H1 (cell line): ENCODE data around the gene ACKR3.

Experiments
- CBX5 ChIP-seq: fragments of 300-800, 300-1000 bp; sonication (generic); IDR thresholded peaks from 2 replicates; pipeline ENCODE4 v1.7.1; 2016; ENCODE audit warnings: antibody characterized with exemption, low read length, low read depth
- E2F6 ChIP-seq: IDR thresholded peaks from 2 replicates; pipeline ENCODE4 v1.6.1; 2012; ENCODE audit warnings: inconsistent platforms
- EGR1 ChIP-seq: IDR thresholded peaks from 2 replicates; pipeline ENCODE4 v1.6.1; 2011; ENCODE audit warnings: low read depth, low read length, borderline replicate concordance
- EZH2 ChIP-seq: fragments of 200-600 bp; sonication (generic); IDR thresholded peaks from 2 replicates; pipeline ENCODE4 v1.7.1; 2012; ENCODE audit warnings: low read depth, mild to moderate bottlenecking, moderate library complexity, low read length, inconsistent platforms; ENCODE audit not compliant: severe bottlenecking
- HDAC2 ChIP-seq, 2 experiments: fragments of 300-600 bp in 1 of 2; sonication (generic) in 1 of 2; IDR thresholded peaks; 2 replicates each; pipeline ENCODE4 v1.6.1; 2011 to 2012; ENCODE audit warnings: low read depth in 2 of 2, low read length in 2 of 2, mild to moderate bottlenecking in 2 of 2, moderate library complexity in 2 of 2, borderline replicate concordance in 1 of 2, inconsistent platforms in 1 of 2
- JUND ChIP-seq: IDR thresholded peaks from 2 replicates; pipeline ENCODE4 v1.6.1; 2011; ENCODE audit warnings: mild to moderate bottlenecking, improper control_type of control experiment, low read length
- KDM1A ChIP-seq: fragments of 200-600, 300-600 bp; sonication (generic); IDR thresholded peaks from 2 replicates; pipeline ENCODE4 v1.7.1; 2016; ENCODE audit warnings: mild to moderate bottlenecking, low read length, borderline replicate concordance
- POLR2A ChIP-seq, 2 experiments: IDR thresholded peaks; 1 replicate in 1 of 2; 2 replicates in 1 of 2; pipeline ENCODE4 v1.6.1; 2011; ENCODE audit warnings: low read depth in 2 of 2, low read length in 2 of 2, mild to moderate bottlenecking in 2 of 2; ENCODE audit errors: control extremely low read depth in 1 of 2
- YY1 ChIP-seq: IDR thresholded peaks from 2 replicates; pipeline ENCODE4 v1.6.1; 2011; ENCODE audit warnings: low read depth, mild to moderate bottlenecking, low read length
- TF ChIP-seq, protein P1 (sequence below), 3 experiments: IDR thresholded peaks; 1 replicate in 2 of 3; 2 replicates in 1 of 3; pipeline versions ENCODE4 v1.5.1 to v1.6.1; 2011; ENCODE audit warnings: low read length in 3 of 3, mild to moderate bottlenecking in 3 of 3, inconsistent platforms in 2 of 3, low read depth in 1 of 3, moderate library complexity in 1 of 3; ENCODE audit not compliant: insufficient read depth in 1 of 3; ENCODE audit errors: control extremely low read depth in 1 of 3
- TF ChIP-seq, protein P2 (sequence below): IDR thresholded peaks from 2 replicates; pipeline ENCODE4 v1.6.1; 2012; ENCODE audit warnings: low read length, inconsistent platforms

DNA sequence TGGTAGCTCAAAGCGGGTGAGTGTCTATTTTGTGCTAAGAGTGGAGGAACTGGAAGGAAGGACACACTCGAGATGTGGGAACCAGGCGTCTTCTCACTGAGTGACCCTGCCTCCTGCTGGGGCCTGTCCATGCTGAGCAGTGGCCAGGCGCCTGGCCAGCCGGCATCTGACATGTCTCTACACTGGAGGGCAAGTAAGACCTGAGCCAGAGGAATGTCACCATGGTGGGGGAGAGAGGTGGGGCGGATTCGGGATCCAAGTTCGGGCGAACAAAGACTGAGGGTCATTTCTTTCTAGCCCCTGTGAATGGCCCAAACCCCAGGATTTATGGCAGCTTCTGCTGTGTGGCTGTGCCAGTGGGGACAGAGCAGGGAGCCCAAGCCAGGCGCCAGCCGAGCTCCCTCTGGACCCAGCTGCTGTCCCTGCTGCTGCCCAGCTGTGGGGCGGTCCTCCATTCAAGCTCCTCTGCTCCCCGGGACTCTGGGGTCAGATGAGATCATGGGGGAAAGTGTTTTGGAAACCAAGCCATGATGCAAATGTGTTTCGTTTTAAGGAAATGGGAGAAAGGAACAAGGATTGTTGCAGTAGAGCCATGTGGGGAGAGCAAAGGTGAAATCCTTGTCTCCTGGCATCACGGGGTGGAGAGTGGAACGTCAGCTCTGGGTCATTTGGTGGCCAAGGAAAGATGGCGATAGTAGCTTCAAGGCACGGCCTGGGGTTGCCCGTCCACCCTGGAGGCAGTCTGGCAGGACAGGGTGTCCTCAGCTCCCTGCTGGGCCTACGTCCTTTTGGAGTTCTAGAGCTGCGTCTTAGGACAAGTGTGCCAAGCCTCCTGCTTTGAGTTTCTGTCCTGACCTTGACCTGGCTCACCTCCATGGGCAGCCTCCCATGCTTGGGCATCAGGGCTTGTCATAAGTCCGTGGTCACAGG is 8.1 kb downstream of the ACKR3 start:
- TF ChIP-seq EGR1 (no peak), POLR2A (IDR thresholded peaks at IDR 0.05; ENCODE audit: control extremely low read depth in 1 of 2, low read depth in 2 of 2, low read length in 2 of 2) (no peak), E2F6 (no peak), EZH2 (no peak), JUND (no peak), CBX5 (no peak), YY1 (no peak), HDAC2 (IDR thresholded peaks at IDR 0.05; ENCODE audit: borderline replicate concordance in 1 of 2, low read depth in 2 of 2, low read length in 2 of 2) (no peak), KDM1A (no peak)
- TF ChIP-seq, protein P1, sequence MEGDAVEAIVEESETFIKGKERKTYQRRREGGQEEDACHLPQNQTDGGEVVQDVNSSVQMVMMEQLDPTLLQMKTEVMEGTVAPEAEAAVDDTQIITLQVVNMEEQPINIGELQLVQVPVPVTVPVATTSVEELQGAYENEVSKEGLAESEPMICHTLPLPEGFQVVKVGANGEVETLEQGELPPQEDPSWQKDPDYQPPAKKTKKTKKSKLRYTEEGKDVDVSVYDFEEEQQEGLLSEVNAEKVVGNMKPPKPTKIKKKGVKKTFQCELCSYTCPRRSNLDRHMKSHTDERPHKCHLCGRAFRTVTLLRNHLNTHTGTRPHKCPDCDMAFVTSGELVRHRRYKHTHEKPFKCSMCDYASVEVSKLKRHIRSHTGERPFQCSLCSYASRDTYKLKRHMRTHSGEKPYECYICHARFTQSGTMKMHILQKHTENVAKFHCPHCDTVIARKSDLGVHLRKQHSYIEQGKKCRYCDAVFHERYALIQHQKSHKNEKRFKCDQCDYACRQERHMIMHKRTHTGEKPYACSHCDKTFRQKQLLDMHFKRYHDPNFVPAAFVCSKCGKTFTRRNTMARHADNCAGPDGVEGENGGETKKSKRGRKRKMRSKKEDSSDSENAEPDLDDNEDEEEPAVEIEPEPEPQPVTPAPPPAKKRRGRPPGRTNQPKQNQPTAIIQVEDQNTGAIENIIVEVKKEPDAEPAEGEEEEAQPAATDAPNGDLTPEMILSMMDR (IDR thresholded peaks at IDR 0.05; ENCODE audit: control extremely low read depth in 1 of 3, insufficient read depth in 1 of 3, low read depth in 1 of 3, low read length in 3 of 3), result no peak
- TF ChIP-seq, protein P2, sequence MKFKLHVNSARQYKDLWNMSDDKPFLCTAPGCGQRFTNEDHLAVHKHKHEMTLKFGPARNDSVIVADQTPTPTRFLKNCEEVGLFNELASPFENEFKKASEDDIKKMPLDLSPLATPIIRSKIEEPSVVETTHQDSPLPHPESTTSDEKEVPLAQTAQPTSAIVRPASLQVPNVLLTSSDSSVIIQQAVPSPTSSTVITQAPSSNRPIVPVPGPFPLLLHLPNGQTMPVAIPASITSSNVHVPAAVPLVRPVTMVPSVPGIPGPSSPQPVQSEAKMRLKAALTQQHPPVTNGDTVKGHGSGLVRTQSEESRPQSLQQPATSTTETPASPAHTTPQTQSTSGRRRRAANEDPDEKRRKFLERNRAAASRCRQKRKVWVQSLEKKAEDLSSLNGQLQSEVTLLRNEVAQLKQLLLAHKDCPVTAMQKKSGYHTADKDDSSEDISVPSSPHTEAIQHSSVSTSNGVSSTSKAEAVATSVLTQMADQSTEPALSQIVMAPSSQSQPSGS, result no peak
